Measurements from ENCODE around the gene ARID2.

ARID2 gene

GRCh38 chr12:45737638-45738037 is 8.1 kb downstream of the ARID2 start:
- no peak for TF ChIP-seq FOXP2 (optimal IDR thresholded peaks at IDR 0.05; ENCODE audit: borderline replicate concordance, extremely low read depth, extremely low read length, insufficient read depth)
- no peak for TF ChIP-seq REST (IDR thresholded peaks at IDR 0.05; ENCODE audit: insufficient read depth in 1 of 2, low read depth in 2 of 2, low read length in 2 of 2)
- TF ChIP-seq POLR2AphosphoS5 (IDR thresholded peaks at IDR 0.05; ENCODE audit: low read depth, low read length): no peak
- no peak for TF ChIP-seq TAF1 (IDR thresholded peaks at IDR 0.05; ENCODE audit: borderline replicate concordance, insufficient read depth, low read length)
- TF ChIP-seq SIN3A (IDR thresholded peaks at IDR 0.05; ENCODE audit: borderline replicate concordance, insufficient read depth, low read length): no peak

- TF ChIP-seq TAF1 (IDR thresholded peaks at IDR 0.05; ENCODE audit: borderline replicate concordance, insufficient read depth, low read length): no peak
- no peak for TF ChIP-seq REST (IDR thresholded peaks at IDR 0.05; ENCODE audit: insufficient read depth in 1 of 2, low read depth in 2 of 2, low read length in 2 of 2)
- TF ChIP-seq FOXP2 (optimal IDR thresholded peaks at IDR 0.05; ENCODE audit: borderline replicate concordance, extremely low read depth, extremely low read length, insufficient read depth): no peak
- TF ChIP-seq SIN3A (IDR thresholded peaks at IDR 0.05; ENCODE audit: borderline replicate concordance, insufficient read depth, low read length): no peak
- no peak for TF ChIP-seq POLR2AphosphoS5 (IDR thresholded peaks at IDR 0.05; ENCODE audit: low read depth, low read length)
Observed at GRCh38 chr12:45742590-45742989, 13.1 kb downstream of the ARID2 start.

GRCh38 chr12:45743247-45743646 is 13.7 kb downstream of the ARID2 start:
- TF ChIP-seq REST (IDR thresholded peaks at IDR 0.05; ENCODE audit: insufficient read depth in 1 of 2, low read depth in 2 of 2, low read length in 2 of 2) (no peak), FOXP2 (optimal IDR thresholded peaks at IDR 0.05; ENCODE audit: borderline replicate concordance, extremely low read depth, extremely low read length, insufficient read depth) (no peak), SIN3A (IDR thresholded peaks at IDR 0.05; ENCODE audit: borderline replicate concordance, insufficient read depth, low read length) (no peak), POLR2AphosphoS5 (IDR thresholded peaks at IDR 0.05; ENCODE audit: low read depth, low read length) (no peak), TAF1 (IDR thresholded peaks at IDR 0.05; ENCODE audit: borderline replicate concordance, insufficient read depth, low read length) (no peak)

- TF ChIP-seq REST (IDR thresholded peaks at IDR 0.05; ENCODE audit: insufficient read depth in 1 of 2, low read depth in 2 of 2, low read length in 2 of 2): no peak
- TF ChIP-seq TAF1 (IDR thresholded peaks at IDR 0.05; ENCODE audit: borderline replicate concordance, insufficient read depth, low read length): no peak
- TF ChIP-seq FOXP2 (optimal IDR thresholded peaks at IDR 0.05; ENCODE audit: borderline replicate concordance, extremely low read depth, extremely low read length, insufficient read depth): no peak
- no peak for TF ChIP-seq SIN3A (IDR thresholded peaks at IDR 0.05; ENCODE audit: borderline replicate concordance, insufficient read depth, low read length)
- TF ChIP-seq POLR2AphosphoS5 (IDR thresholded peaks at IDR 0.05; ENCODE audit: low read depth, low read length): no peak
Observed at GRCh38 chr12:45745861-45746277, 16.4 kb downstream of the ARID2 start.

GRCh38 chr12:45756666-45757065 is 27.2 kb downstream of the ARID2 start:
- no peak for TF ChIP-seq FOXP2 (optimal IDR thresholded peaks at IDR 0.05; ENCODE audit: borderline replicate concordance, extremely low read depth, extremely low read length, insufficient read depth)

Measured in PFSK-1 (cell line).